Stromal cell of bone marrow (primary cell): ENCODE data around the gene KCNK10.

Experiments
- DNase-seq: peaks from one replicate; pipeline ENCODE4 v3.0.0-alpha.2; 2012; ENCODE audit warnings: low read depth

The KCNK10 gene

GRCh38 chr14:88225721-88226120, 97.3 kb downstream of the KCNK10 start:
- DNase-seq = no peak

GRCh38 chr14:88218119-88218915, 104.8 kb downstream of the KCNK10 start:
- DNase-seq = no peak

DNA sequence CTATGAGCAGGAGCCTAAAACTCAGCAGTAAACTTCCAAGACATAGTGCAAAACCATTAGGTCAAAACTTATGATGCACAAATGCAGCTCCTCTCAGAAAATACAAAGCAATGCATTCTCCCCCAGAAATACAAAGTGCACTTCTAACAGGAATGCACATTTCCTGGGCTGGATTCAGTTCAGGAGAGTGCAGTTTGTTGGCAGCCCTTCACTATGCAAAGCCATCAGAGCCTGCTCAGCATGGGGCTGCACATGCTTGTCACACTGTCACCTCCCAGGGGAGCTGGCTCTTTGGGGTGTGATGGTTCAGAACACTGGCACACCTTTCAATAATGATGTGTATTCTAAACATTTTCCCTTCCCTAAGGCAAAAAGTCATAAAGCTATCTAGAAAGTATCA, 110.4 kb downstream of the KCNK10 start:
- no peak for DNase-seq

- no peak for DNase-seq
Observed at GRCh38 chr14:88210426-88210825, 112.6 kb downstream of the KCNK10 start.

DNA sequence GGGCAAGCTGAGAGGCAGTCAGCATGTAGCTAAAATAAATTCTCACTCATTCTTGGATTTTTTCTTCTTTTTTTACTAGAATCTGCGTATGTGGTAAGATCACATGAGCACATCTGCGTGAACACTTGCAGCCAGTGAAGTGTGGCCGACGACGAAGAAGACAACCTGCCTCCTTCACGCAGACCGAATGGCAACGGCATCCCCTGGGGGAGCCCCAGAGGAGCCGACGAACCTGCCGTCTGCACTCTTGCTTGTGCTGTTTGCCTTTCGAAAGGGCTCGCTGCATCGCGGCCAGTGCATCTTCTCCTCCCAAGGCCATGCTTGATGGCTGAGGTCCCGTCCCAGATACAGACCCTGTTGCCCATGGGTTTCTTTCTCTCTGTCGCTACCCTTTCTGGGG, 113.8 kb downstream of the KCNK10 start:
- DNase-seq = no peak

GRCh38 chr14:88208858-88209257, 114.2 kb downstream of the KCNK10 start:
- no peak for DNase-seq

DNA sequence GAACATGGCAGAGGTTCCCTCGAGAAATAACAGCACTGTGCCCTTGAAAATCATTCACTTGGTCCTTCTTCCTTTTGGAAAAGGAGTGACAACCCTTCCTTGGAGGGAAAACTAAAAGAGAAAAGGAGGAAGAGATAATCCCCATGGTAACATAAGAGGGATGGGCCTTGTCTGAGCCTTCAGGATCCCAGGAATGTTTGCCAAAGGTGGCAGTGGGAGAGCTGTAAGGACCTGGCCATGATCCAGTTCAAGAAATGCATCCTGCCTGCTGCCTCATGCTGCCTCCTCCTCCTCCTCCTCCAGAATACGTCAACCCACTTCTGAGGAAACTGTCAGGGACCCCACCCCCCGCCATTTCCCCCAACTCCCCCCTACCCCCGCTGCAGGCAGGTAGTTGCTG, 118.8 kb downstream of the KCNK10 start:
- no peak for DNase-seq

- DNase-seq = no peak
Observed at GRCh38 chr14:88203291-88203690, 119.8 kb downstream of the KCNK10 start.

DNA sequence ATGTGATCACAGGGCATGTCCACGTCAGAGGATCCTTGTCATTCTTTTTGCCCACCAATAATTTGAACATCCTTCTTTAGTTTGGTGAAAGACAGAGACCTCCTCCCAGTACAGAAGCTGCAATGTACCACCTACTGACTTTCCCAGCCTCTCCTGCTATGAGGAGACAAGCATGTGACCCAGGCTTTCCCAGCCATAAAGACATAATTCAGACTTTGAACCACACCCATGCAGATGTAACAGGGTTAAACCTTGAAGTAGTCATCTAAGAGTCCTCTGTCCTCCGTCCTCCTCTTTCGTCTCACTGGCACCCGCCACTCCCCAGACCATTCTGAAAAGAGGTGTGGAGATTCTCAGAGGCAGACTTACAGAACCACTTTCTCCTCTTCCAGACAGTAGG, 120.8 kb downstream of the KCNK10 start:
- no peak for DNase-seq

DNA sequence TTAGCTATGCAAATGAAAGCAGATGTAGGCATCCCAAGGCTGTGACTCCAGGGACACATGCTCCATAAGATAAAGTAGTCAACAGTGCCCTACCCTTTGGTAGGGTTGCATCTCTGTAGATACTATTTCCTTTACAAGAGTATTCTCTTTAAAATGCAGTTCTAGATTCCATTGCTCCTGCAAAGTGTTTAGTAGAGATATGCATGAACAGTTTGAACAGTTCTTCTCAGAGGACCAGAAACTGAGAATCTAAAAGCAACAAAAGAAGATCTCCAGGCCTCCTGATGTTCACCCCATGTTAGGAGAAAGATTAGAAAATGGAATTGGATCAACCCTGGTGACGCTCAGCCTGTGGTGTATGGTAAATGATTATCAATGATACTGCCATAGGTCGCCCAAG, 121.2 kb downstream of the KCNK10 start:
- DNase-seq = no peak

DNA sequence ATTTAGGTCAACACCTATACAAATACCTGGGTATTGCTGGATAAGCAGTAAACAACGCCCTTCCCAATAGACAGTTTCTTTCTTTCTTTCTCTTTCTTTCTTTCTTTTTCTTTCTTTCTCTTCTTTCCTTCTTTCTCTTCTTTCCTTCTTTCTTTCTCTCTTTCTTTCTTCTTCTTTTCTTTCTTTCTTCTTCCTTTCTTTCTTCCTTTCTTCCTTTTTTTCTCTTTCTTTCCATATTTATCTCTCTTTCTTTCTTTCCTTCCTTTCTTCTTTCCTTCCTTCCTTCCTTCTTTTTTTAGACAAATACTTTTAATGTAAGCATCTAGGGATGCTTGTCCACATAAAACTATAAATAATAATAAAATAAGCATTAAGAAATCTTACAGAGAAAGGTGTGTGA, 123.2 kb downstream of the KCNK10 start:
- no peak for DNase-seq

- DNase-seq = no peak
Observed at GRCh38 chr14:88198446-88198845, 124.6 kb downstream of the KCNK10 start.

DNA sequence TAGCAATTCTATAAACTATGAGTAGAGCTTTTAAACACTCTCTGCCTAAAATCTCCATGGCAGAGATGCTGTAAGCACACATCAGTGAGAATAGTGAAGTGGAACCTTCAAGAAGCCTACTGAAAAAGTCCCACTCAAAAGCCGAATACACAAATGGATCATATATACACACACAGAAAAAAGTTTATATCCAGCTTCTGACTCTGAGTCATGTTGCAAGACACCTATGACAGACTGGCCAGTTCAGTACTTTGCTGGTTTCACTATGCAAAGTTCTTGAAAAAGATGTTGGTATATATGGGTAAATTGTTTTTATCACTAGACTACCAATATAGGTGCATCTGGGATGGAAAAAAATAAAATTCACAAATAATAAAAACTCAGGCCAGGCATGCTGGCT, 126.1 kb downstream of the KCNK10 start:
- no peak for DNase-seq

DNA sequence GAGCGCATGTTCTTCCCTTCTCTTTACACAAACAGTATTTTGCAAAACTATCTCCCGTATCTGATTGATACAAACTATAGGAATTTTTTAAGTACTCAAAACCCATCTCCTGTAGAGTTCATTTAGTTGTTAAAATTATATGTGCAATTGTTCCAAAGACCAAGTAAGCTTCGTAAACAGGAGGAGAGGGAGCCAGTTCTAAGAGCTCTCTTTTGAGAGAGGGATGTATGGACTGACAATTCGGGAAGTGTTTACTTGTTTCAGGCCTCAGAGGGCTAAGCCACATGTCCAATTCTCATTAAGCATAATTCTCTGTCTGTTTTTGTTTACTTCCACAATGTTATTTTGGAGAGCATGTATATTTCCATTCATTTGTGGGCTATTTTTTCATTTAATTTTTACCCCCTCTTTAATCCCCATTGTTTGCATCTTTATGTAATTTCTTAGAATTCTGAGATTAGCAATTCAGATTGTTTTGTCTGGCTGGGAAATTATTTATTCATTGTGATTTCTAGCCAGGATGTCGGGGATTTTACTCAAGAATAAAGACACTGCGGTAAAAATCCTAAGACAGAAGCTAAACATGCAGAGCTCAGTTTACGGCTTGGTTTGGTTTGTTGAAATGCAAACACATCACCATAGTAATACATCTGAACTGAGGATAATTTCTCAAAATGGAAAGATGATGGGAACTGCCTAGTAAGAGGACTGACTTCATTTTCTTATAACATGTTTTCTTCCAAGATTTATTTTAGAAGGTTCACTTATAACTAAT, 126.8 kb downstream of the KCNK10 start:
- no peak for DNase-seq

DNA sequence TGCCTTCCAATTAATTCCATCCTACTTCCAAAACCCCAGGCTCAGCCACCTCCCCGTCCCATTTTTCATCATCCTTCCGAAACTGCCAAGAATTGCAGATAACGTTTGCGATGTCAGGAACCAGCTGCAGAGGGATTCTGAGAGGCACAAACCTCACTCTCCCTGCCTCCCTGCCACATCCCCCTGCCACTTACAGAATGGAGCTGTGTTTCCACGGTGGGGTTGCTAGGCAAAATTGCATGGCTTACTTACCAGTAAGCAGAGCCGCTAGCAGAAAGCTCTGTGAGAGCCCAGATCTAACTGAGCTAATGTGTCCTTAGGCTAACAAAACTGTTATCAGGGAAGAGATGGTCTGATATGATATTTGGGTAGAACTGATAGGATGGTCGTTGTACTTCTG, 127.4 kb downstream of the KCNK10 start:
- no peak for DNase-seq

DNA sequence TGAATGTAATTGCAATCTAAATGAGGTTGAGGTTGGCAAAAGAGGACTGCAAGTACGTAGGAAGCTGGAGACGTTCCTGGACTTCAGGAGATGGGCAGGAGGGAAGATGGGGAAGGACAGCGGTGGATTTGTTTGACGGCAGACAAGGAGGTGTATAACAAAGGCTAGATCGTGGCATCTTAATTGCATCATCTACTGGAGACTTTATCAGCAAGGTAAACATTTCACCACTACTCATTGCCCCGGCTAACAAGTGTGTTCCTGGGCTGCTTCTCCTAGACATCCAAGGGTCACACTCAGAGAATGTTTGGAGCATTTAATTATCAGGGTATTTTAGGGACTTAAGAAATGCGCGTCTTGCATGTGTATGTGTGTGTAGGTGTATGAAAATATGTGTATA, 128.5 kb downstream of the KCNK10 start:
- no peak for DNase-seq

GRCh38 chr14:88191605-88192004, 131.5 kb downstream of the KCNK10 start:
- no peak for DNase-seq

GRCh38 chr14:88189417-88190191, 133.5 kb downstream of the KCNK10 start:
- peak; percentile 69 for DNase-seq

DNA sequence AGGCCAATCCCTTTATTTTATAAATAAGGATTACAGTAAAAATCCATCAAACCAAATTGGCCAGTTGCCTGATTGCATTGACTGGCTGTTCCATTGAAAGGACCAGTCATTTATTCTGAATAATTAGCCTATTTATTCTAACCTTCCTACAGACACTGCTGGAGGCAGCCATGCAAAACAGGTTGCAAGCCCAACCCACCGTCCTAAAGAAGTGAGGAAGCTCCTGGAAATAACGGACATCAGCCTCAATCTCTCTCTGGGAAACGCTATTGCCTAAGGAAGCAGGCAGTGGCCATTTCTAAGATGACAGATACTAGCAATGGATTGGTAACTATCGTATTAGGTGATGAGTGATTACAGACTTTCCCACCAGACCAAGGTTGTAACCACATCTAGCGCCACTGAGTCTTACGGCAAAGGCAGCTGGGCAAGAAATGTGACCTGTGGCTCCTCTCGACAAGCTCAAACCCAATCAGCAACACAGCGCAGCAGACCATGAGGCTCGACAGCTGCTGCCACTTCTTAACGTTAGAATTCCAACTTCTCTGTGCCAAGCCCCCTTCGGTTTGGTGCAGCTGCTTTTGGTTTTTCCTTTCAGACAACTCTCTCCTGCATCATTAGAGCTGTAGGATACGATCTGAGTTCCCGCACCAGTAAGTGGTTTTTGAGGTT, 134.2 kb downstream of the KCNK10 start:
- no peak for DNase-seq

- no peak for DNase-seq
Observed at GRCh38 chr14:88185843-88186242, 137.2 kb downstream of the KCNK10 start.

GRCh38 chr14:88184956-88185355, 138.1 kb downstream of the KCNK10 start:
- DNase-seq = no peak

DNA sequence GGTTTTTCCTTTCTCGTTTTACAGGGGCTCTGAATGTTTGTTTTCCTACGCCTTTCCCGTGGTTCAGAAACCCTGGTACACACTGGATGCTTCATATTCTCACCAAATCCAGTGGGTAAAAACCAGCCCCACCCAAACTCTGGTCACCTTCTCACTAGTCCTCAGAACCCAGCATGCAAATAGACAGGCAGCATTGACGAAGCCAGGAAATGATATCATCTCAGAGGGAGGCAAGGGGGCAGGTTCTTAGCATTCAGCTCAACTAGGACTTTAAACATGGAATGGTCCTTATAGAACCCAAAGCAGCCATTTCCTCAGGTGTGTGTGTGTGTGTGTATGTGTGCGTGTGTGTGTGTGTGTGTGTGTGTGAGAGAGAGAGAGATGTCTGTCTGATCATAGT, 142.0 kb downstream of the KCNK10 start:
- no peak for DNase-seq
